GM18517 (cell line): Measurements from ENCODE around the gene GPC5.
A peak's percentile ranks its signal among the peaks of the same experiment; 100 is the strongest.

Source experiments
- ATAC-seq: cut with Tn5 transposase; IDR thresholded peaks from one replicate; pipeline ENCODE4 v1.9.1; 2021; ENCODE audit warnings: mild to moderate bottlenecking, moderate library complexity; ENCODE audit not compliant: unreplicated experiment

The GPC5 gene

GRCh38 chr13:91948736-91949135 is 550.3 kb downstream of the GPC5 start:
- ATAC-seq = no peak

- no peak for ATAC-seq
Observed at GRCh38 chr13:91950803-91951202, 552.4 kb downstream of the GPC5 start.

GRCh38 chr13:91955546-91956355 is 557.3 kb downstream of the GPC5 start:
- no peak for ATAC-seq

GRCh38 chr13:91960947-91961346 is 562.5 kb downstream of the GPC5 start:
- ATAC-seq = no peak

GRCh38 chr13:91962946-91963345 is 564.5 kb downstream of the GPC5 start:
- ATAC-seq = no peak

GRCh38 chr13:91965511-91965910 is 567.1 kb downstream of the GPC5 start:
- ATAC-seq = no peak

GRCh38 chr13:91978571-91978970 is 580.1 kb downstream of the GPC5 start:
- ATAC-seq = no peak

GRCh38 chr13:91986761-91987483 is 588.5 kb downstream of the GPC5 start:
- no peak for ATAC-seq

GRCh38 chr13:91988331-91988730 is 589.9 kb downstream of the GPC5 start:
- ATAC-seq = no peak

GRCh38 chr13:92012787-92013186 is 614.4 kb downstream of the GPC5 start:
- no peak for ATAC-seq

GRCh38 chr13:92017737-92018136 is 619.3 kb downstream of the GPC5 start:
- ATAC-seq = no peak

GRCh38 chr13:92028695-92029094 is 630.3 kb downstream of the GPC5 start:
- ATAC-seq = no peak

GRCh38 chr13:92029641-92030040 is 631.2 kb downstream of the GPC5 start:
- ATAC-seq = no peak

GRCh38 chr13:92038905-92039304 is 640.5 kb downstream of the GPC5 start:
- no peak for ATAC-seq

- ATAC-seq = no peak
Observed at GRCh38 chr13:92042522-92042921, 644.1 kb downstream of the GPC5 start.

GRCh38 chr13:92044351-92044750 is 645.9 kb downstream of the GPC5 start:
- ATAC-seq = no peak

GRCh38 chr13:92054389-92054788 is 656.0 kb downstream of the GPC5 start:
- peak; percentile 68 for ATAC-seq

- no peak for ATAC-seq
Observed at GRCh38 chr13:92074658-92075057, 676.2 kb downstream of the GPC5 start.

- ATAC-seq = no peak
Observed at GRCh38 chr13:92097337-92097903, 699.0 kb downstream of the GPC5 start.

- no peak for ATAC-seq
Observed at GRCh38 chr13:92101801-92102200, 703.4 kb downstream of the GPC5 start.

GRCh38 chr13:92103689-92104153 is 705.3 kb downstream of the GPC5 start:
- no peak for ATAC-seq
